Measurements from ENCODE around the gene GSG1. TPM values are rescaled to one million over a fixed set of nuclear protein-coding genes. Genes with fewer than 3 reads are reported as not detected.
A peak's percentile ranks its signal among the peaks of the same experiment; 100 is the strongest.

GSG1 gene
- total RNA-seq, 1 experiment from 2014 or later: 0.22 TPM

DNA sequence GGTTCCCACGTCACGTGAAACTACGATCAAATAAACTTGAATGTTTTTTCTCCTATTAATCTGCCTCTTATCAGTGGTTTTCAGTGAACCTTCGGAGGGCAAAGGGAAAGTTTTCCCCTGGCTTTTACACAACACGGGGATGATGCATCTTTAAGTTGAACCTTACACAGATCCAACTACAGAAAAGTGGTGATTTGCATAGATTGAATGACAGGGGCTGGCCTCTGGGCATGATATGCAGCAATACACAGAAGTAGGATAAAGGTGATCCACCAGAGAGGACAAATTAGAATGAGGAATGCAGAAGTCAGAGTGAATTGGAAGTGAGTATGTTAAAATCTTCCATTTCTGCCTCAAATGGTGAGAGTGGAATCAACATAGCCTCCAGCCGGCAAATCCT lies 11.6 kb downstream of the GSG1 start:
- no peak overlapping the region for H3T11ph ChIP-seq (ENCODE audit: low read length)
- H3K79me2 ChIP-seq (ENCODE audit: insufficient read depth, low read length): no peaks in the 10 kb centered on the region
- Mint-ChIP-seq H3K36me3 (ENCODE audit: insufficient read depth in 1 of 3, low read depth in 3 of 3) (peaks cover 0 to 1% (median 0%) of the 10 kb centered on the region in 3 experiments; a peak in 1 of 7 replicates), H3K27ac (peak overlapping the region in 2 of 3 experiments; percentile 12 to 28; a peak in 2 of 7 replicates), H3K4me1 (peaks cover 45 to 48% of the 10 kb centered on the region in 2 experiments), H3K9me3 (no peaks in the 10 kb centered on the region; a peak in 1 of 5 replicates), H3K27me3 (ENCODE audit: low read depth) (no peaks in the 10 kb centered on the region), H3K4me3 (no peak overlapping the region)
- no peak overlapping the region for H2BK120ac ChIP-seq (ENCODE audit: low read depth, low read length, poor library complexity, severe bottlenecking)
- H2BK20ac ChIP-seq (ENCODE audit: low read depth, low read length, poor library complexity, severe bottlenecking): no peak overlapping the region
- H2BK15ac ChIP-seq (ENCODE audit: low read depth, low read length): no peak overlapping the region
- no peak overlapping the region for H3K14ac ChIP-seq (ENCODE audit: insufficient read depth, low read length)
- H3K27me3 ChIP-seq (ENCODE audit: insufficient read depth, low read length): no peaks in the 10 kb centered on the region
- TF ChIP-seq, protein P1, sequence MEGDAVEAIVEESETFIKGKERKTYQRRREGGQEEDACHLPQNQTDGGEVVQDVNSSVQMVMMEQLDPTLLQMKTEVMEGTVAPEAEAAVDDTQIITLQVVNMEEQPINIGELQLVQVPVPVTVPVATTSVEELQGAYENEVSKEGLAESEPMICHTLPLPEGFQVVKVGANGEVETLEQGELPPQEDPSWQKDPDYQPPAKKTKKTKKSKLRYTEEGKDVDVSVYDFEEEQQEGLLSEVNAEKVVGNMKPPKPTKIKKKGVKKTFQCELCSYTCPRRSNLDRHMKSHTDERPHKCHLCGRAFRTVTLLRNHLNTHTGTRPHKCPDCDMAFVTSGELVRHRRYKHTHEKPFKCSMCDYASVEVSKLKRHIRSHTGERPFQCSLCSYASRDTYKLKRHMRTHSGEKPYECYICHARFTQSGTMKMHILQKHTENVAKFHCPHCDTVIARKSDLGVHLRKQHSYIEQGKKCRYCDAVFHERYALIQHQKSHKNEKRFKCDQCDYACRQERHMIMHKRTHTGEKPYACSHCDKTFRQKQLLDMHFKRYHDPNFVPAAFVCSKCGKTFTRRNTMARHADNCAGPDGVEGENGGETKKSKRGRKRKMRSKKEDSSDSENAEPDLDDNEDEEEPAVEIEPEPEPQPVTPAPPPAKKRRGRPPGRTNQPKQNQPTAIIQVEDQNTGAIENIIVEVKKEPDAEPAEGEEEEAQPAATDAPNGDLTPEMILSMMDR (conservative IDR thresholded peaks at IDR 0.05): no peak
- peaks cover 18% of the 10 kb centered on the region for H3K4me1 ChIP-seq (ENCODE audit: insufficient read depth, low read length)
- H3K23me2 ChIP-seq (ENCODE audit: insufficient read length, low read depth, low read length, poor library complexity, severe bottlenecking): no peaks in the 10 kb centered on the region
- no peak overlapping the region for H3K4ac ChIP-seq (ENCODE audit: low read depth, low read length)
- H2AK5ac ChIP-seq (ENCODE audit: insufficient read length, low read length): no peak overlapping the region
- H2BK5ac ChIP-seq (ENCODE audit: insufficient read length, low read length): no peak overlapping the region
- H4K91ac ChIP-seq (ENCODE audit: insufficient read length, low read depth, low read length): no peak overlapping the region
- H4K20me1 ChIP-seq (ENCODE audit: control insufficient read depth, insufficient read depth, insufficient read length): no peaks in the 10 kb centered on the region
- no peak for DNase-seq
- no peak overlapping the region for H3K4me2 ChIP-seq (ENCODE audit: insufficient read depth, insufficient read length, low read length)
- no CpG with 5 or more reads among the region's 6 CpGs for WGBS (ENCODE audit: extremely low coverage, insufficient read length, low lambda C conversion rate)
- no peak overlapping the region for H3K23ac ChIP-seq (ENCODE audit: insufficient read length, low read depth, low read length)
- H3K9ac ChIP-seq (ENCODE audit: extremely low read depth, insufficient read length, low read length): no peak overlapping the region
- no peak overlapping the region for H4K5ac ChIP-seq (ENCODE audit: insufficient read length, low read depth, low read length)
- peak overlapping the region; percentile 37 for H3K18ac ChIP-seq (ENCODE audit: insufficient read length, low read depth, low read length)
- H3K79me1 ChIP-seq (ENCODE audit: insufficient read depth, low read depth, low read length, poor library complexity, severe bottlenecking): no peaks in the 10 kb centered on the region
- H2AFZ ChIP-seq (ENCODE audit: low read length): no peak overlapping the region
- H3K27ac ChIP-seq (ENCODE audit: insufficient read length, low read depth, low read length): no peak overlapping the region
- no peak overlapping the region for H4K8ac ChIP-seq (replicated peaks; ENCODE audit: insufficient read length, low read depth, low read length)
- no peak overlapping the region for H2BK12ac ChIP-seq (ENCODE audit: insufficient read length, low read depth, low read length)
- H3K9me3 ChIP-seq (ENCODE audit: control insufficient read depth, low read depth, low read length): no peaks in the 10 kb centered on the region
- H3K56ac ChIP-seq (ENCODE audit: insufficient read length, low read depth, low read length): no peak overlapping the region
